Upper lobe of left lung (tissue), 6 donors: ENCODE measurements around the gene TLK1. TPM values are rescaled to one million over a fixed set of nuclear protein-coding genes. Genes with fewer than 3 reads are reported as not detected.
A peak's percentile ranks its signal among the peaks of the same experiment; 100 is the strongest.

Experiments
- ATAC-seq, 2 donors: fragments of 200-7000 bp; cut with Tn5 transposase; one replicate each; pipeline ENCODE4 v1.9.1; 2022; ENCODE audit warnings: mild to moderate bottlenecking in 2 of 2, moderate library complexity in 2 of 2; ENCODE audit not compliant: low FRiP score in 2 of 2
- DNase-seq, 2 donors: peaks; one replicate each; pipeline ENCODE4 v3.0.0-alpha.2; 2019 to 2020
- H3K27ac ChIP-seq, 4 donors: fragments of 200-600 bp; sonication (generic); one replicate each; pipeline ENCODE4 v1.5.1; 2016 to 2019
- H3K27me3 ChIP-seq, 4 donors: fragments of 200-600 bp; sonication (generic); one replicate each; pipeline ENCODE4 v1.5.1; 2017 to 2019
- H3K36me3 ChIP-seq, 4 donors: fragments of 200-600 bp; sonication (generic); one replicate each; pipeline ENCODE4 v1.5.1; 2016 to 2019
- H3K4me1 ChIP-seq, 4 donors: fragments of 200-600 bp; sonication (generic); one replicate each; pipeline ENCODE4 v1.5.1; 2018 to 2019
- H3K4me3 ChIP-seq, 4 donors: fragments of 200-600 bp; sonication (generic); one replicate each; pipeline ENCODE4 v1.5.1; 2017 to 2019; ENCODE audit warnings: mild to moderate bottlenecking in 2 of 4, moderate library complexity in 1 of 4
- H3K9me3 ChIP-seq, 4 donors: fragments of 200-600 bp; sonication (generic); one replicate each; pipeline ENCODE4 v1.5.1; 2018 to 2019
- CTCF ChIP-seq, 6 experiments: fragments of 450-650 bp in 4 of 6; fragments of 200-600 bp in 2 of 6; sonication (generic) in 2 of 6; IDR thresholded peaks; one replicate each; pipeline ENCODE4 v1.5.1; 2016 to 2019; ENCODE audit warnings: antibody characterized with exemption in 6 of 6
- EP300 ChIP-seq, 4 donors: sonication (generic); formaldehyde crosslinking; IDR thresholded peaks; one replicate each; pipeline ENCODE4 v1.5.1; 2017; ENCODE audit warnings: antibody characterized with exemption in 4 of 4, control low read depth in 2 of 4
- POLR2A ChIP-seq, 4 donors: fragments of 450-650 bp; IDR thresholded peaks; one replicate each; pipeline ENCODE4 v1.5.1; 2016 to 2017; ENCODE audit warnings: antibody characterized with exemption in 4 of 4, mild to moderate bottlenecking in 2 of 4
- POLR2AphosphoS5 ChIP-seq, 2 donors: sonication (generic); formaldehyde crosslinking; IDR thresholded peaks; one replicate each; pipeline ENCODE4 v1.5.1; 2017; ENCODE audit warnings: antibody characterized with exemption in 2 of 2
- WGBS, 2 donors: methylation state at CpG; one replicate each; pipeline ENCODE4 v1.1.5; 2017 to 2018; 5-methylcytosine and 5-hydroxymethylcytosine counted together
- total RNA-seq, 6 donors: library from RNA; depleted of rRNA in 4 of 6; stranded (reverse); fragments of >200 nt in 4 of 6; gene quantifications; one replicate each; pipeline versions ENCODE4 v1.1.0 to v1.2.1, GENCODE V29; 2016 to 2021
- donor health status: DM: no; HTN: no; CAD: no; lungs with moderate emphysema.
- donor health status: DM: no; HTN: yes; CAD: no; lungs with severe emphysema.

Gene TLK1
- total RNA-seq, 6 donors from 2014 or later = 21.9 to 70.2 (median 53.8) TPM

GRCh38 chr2:171150694-171151285 lies 9.9 kb downstream of the TLK1 start:
- no peaks in the 10 kb centered on the region for H3K9me3 ChIP-seq
- TF ChIP-seq POLR2A (IDR thresholded peaks at IDR 0.05) (no peak), POLR2AphosphoS5 (IDR thresholded peaks at IDR 0.05) (no peak), EP300 (IDR thresholded peaks at IDR 0.05) (no peak), CTCF (IDR thresholded peaks at IDR 0.05) (no peak)
- DNase-seq = no peak
- no peak overlapping the region for H3K4me3 ChIP-seq
- WGBS, 2 donors = 96 to 97% methylated on average over 9 of the region's 9 CpGs
- H3K4me1 ChIP-seq = peaks cover 15 to 40% (median 19%) of the 10 kb centered on the region in 4 donors
- ATAC-seq = no peak
- H3K36me3 ChIP-seq = no peaks in the 10 kb centered on the region
- no peak overlapping the region for H3K27ac ChIP-seq
- H3K27me3 ChIP-seq = no peaks in the 10 kb centered on the region

DNA sequence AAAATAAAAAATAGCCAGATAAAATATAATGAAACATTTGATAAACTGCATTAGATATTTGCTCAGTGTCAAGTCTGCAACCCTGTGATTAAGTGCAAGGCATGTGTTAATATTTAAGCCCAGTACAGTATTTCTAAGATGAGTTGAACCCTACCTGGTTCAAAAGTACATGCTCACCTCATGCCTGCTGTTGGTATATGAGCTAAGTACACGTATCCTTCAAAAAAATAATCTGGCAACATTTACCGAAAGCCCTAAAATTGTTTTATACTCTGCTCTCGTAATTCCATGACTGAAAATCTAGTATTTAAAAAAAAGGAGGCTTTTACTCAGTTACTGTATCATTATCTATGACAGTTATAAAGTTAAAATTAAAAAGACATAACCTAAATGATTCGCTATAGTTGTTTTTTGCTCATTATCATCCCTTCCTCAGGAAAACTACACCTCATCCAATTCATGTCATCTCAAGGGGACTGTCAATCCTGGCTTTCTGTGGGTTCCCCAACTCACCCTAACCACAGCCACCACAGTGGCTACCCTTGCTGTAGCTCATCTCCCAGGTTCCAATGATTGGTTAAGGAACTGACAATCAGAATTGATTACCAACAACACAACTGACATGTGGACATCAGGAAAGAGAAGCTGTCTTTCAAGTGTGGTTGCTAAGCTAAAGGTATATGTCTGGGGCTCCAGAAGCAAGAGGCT lies 10.6 kb downstream of the TLK1 start:
- H3K27ac ChIP-seq = no peak overlapping the region
- DNase-seq = no peak
- H3K4me3 ChIP-seq = no peak overlapping the region
- H3K4me1 ChIP-seq = peaks cover 15 to 41% (median 21%) of the 10 kb centered on the region in 4 donors
- TF ChIP-seq CTCF (IDR thresholded peaks at IDR 0.05) (no peak), EP300 (IDR thresholded peaks at IDR 0.05) (no peak), POLR2A (IDR thresholded peaks at IDR 0.05) (no peak), POLR2AphosphoS5 (IDR thresholded peaks at IDR 0.05) (no peak)
- ATAC-seq = no peak
- no peaks in the 10 kb centered on the region for H3K9me3 ChIP-seq
- H3K36me3 ChIP-seq = no peaks in the 10 kb centered on the region
- H3K27me3 ChIP-seq = no peaks in the 10 kb centered on the region
- 89 to 98% methylated on average over 4 of the region's 4 CpGs for WGBS, 2 donors

DNA sequence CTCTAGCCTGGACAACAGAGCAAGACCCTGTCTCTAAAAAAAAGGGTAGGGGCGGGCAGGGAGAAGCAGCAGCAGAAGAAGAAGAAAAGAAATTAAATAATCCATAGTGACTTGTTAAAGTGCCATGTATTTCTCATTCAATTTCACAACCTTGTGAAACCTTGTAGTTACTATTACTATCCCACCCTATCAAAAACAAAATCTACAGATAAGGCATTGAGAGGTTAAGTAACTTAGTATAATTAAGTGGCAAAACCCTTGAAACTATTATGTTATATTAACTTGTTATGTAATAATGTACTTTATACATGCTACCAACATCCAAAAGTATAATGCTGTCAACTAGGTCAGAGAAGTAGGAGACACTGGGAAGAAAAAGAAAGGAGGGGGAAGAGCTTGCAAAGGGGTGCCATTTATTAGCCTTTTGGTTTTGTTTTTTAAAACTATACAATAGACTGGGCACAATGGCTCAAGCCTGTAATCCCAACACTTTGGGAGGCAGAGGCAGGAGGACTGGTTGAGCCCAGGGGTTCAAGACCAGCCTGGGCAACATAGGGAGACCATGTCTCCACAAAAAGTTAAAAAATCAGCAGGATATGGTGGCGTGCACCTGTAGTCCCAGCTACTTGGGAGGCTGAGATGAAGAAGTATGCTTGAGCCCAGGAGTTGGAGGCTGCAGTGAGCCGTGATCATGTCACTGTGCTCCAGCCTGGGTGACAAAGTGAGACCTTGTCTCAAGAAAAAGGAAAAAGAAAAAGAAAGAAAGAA lies 11.3 kb downstream of the TLK1 start:
- DNase-seq (no peak), ATAC-seq (no peak)
- H3K4me1 ChIP-seq = peaks cover 11 to 36% (median 19%) of the 10 kb centered on the region in 4 donors
- TF ChIP-seq EP300 (IDR thresholded peaks at IDR 0.05) (no peak), POLR2AphosphoS5 (IDR thresholded peaks at IDR 0.05) (no peak), POLR2A (IDR thresholded peaks at IDR 0.05) (no peak), CTCF (IDR thresholded peaks at IDR 0.05) (no peak)
- H3K27ac ChIP-seq = no peak overlapping the region
- H3K36me3 ChIP-seq = no peaks in the 10 kb centered on the region
- 97 to 100% methylated on average over 3 of the region's 3 CpGs for WGBS, 2 donors
- H3K27me3 ChIP-seq = no peaks in the 10 kb centered on the region
- no peak overlapping the region for H3K4me3 ChIP-seq
- H3K9me3 ChIP-seq = no peaks in the 10 kb centered on the region

DNA sequence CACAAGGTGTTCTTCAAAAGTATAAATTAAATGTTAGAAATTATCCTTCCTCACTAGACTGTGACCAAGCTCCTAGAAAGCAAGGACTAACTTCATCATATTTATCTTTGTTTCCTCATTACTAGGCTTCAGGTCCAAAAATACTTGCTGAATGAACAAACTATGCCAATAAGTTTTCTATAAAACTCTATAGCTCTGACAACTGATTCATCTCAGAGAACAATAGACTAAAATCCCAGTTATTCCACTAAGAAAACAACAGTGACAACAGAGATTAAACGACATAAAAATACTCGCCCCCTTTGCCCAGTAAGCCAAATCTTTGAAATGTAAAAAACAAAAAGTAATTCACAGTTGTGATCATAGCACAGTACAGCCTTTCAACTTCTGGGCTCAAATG lies 13.6 kb downstream of the TLK1 start:
- DNase-seq (no peak), ATAC-seq (no peak)
- Histone ChIP-seq H3K27me3 (no peaks in the 10 kb centered on the region), H3K36me3 (no peaks in the 10 kb centered on the region), H3K4me1 (peaks cover 9 to 36% (median 17%) of the 10 kb centered on the region in 4 donors), H3K9me3 (no peaks in the 10 kb centered on the region), H3K4me3 (no peak overlapping the region), H3K27ac (peak overlapping the region in 2 of 4 donors; percentile 30 to 44)
- TF ChIP-seq CTCF (IDR thresholded peaks at IDR 0.05) (no peak), POLR2A (IDR thresholded peaks at IDR 0.05) (no peak), EP300 (IDR thresholded peaks at IDR 0.05) (no peak), POLR2AphosphoS5 (IDR thresholded peaks at IDR 0.05) (no peak)
- 69 to 72% methylated on average over 2 of the region's 2 CpGs for WGBS, 2 donors
